HepG2 (cell line): Measurements from ENCODE around the gene MOXD1. TPM values are rescaled to one million over a fixed set of nuclear protein-coding genes. Genes with fewer than 3 reads are reported as not detected.
A peak's percentile ranks its signal among the peaks of the same experiment; 100 is the strongest.

Experiments
- ATAC-seq: fragments of 200-7000 bp; cut with Tn5 transposase; 3 replicates; pipeline ENCODE4 v1.9.1; 2020; ENCODE audit warnings: mild to moderate bottlenecking, moderate library complexity
- BruUV-seq: library from RNA; stranded (reverse); fragments of 400-500 nt; replicated peaks from 2 replicates; lab custom pipeline; 2021; lab: Mats Ljungman, UMichigan
- CTCF ChIA-PET: fragments of 300-600 bp; formaldehyde crosslinking; extraction: SDS; loops from one replicate; lab custom pipeline; 2021; ENCODE audit warnings: low total read pairs, inconsistent platforms, low intra/inter-chr PET ratio; lab: Yijun Ruan, JAX
- POLR2A ChIA-PET: fragments of 350-600 bp; sonication (Branson Sonifier 250); formaldehyde crosslinking; loops from one replicate; lab custom pipeline; 2020; ENCODE audit warnings: antibody characterized with exemption, inconsistent platforms; lab: Yijun Ruan, JAX
- DNase-seq: peaks from one replicate; pipeline ENCODE4 v3.0.0-alpha.2; 2015; ENCODE audit warnings: low spot score
- FAIRE-seq: peaks from 3 replicates; lab custom pipeline; 2011; peaks lifted over from hg19 to GRCh38; lab: Jason Lieb, UNC
- H2AFZ ChIP-seq: one replicate; pipeline ENCODE4 v1.6.1; 2011; ENCODE audit warnings: low read length, inconsistent platforms
- H3K27ac ChIP-seq: fragments of 300-600 bp; 3 replicates; pipeline ENCODE4 v1.8.0; 2011; ENCODE audit warnings: mixed run types, mild to moderate bottlenecking, mixed read lengths, low read length, inconsistent platforms; ENCODE audit not compliant: insufficient read depth; ENCODE audit errors: extremely low read length
- H3K27me3 ChIP-seq, 2 experiments: fragments of 200-600 bp in 1 of 2; 2 replicates in 1 of 2; 3 replicates in 1 of 2; pipeline versions ENCODE4 v1.6.0 to v1.8.0; 2011; ENCODE audit warnings: low read length in 2 of 2, mild to moderate bottlenecking in 2 of 2, moderate library complexity in 2 of 2, inconsistent platforms in 1 of 2; ENCODE audit not compliant: insufficient read depth in 2 of 2, control insufficient read depth in 1 of 2
- H3K36me3 ChIP-seq, 2 experiments: fragments of 200-600 bp in 1 of 2; replicated peaks in 1 of 2; 2 replicates in 1 of 2; 3 replicates in 1 of 2; pipeline versions ENCODE4 v1.5.1 to v1.8.0; 2011; ENCODE audit warnings: low read length in 2 of 2, inconsistent platforms in 1 of 2; ENCODE audit not compliant: insufficient read depth in 2 of 2, control insufficient read depth in 1 of 2
- H3K4me1 ChIP-seq: 2 replicates; pipeline ENCODE4 v1.5.1; 2012; ENCODE audit warnings: low read length, inconsistent platforms; ENCODE audit not compliant: insufficient read depth
- H3K4me2 ChIP-seq: 2 replicates; pipeline ENCODE4 v1.6.0; 2011; ENCODE audit warnings: low read depth, low read length, inconsistent platforms
- H3K4me3 ChIP-seq, 3 experiments: fragments of 200-600 bp in 1 of 3; sonication (generic), shearing (Covaris generic) in 1 of 3; replicated peaks in 1 of 3; 2 replicates each; pipeline ENCODE4 v1.5.1; 2011 to 2016; ENCODE audit warnings: low read length in 3 of 3, inconsistent platforms in 2 of 3, low read depth in 2 of 3, mild to moderate bottlenecking in 2 of 3, control low read depth in 1 of 3, mixed read lengths in 1 of 3; ENCODE audit not compliant: insufficient read depth in 1 of 3
- H3K79me2 ChIP-seq: one replicate; pipeline ENCODE4 v1.6.1; 2011; ENCODE audit warnings: low read length, inconsistent platforms; ENCODE audit not compliant: insufficient read depth
- H3K9ac ChIP-seq: 2 replicates; pipeline ENCODE4 v1.6.0; 2011; ENCODE audit warnings: mild to moderate bottlenecking, low read depth, low read length, inconsistent platforms; ENCODE audit not compliant: insufficient read depth
- H3K9me3 ChIP-seq: 2 replicates; pipeline ENCODE4 v1.5.1; 2012; ENCODE audit warnings: mild to moderate bottlenecking, low read length
- H4K20me1 ChIP-seq: 2 replicates; pipeline ENCODE4 v1.6.0; 2011; ENCODE audit warnings: inconsistent platforms, mild to moderate bottlenecking, low read length, moderate library complexity; ENCODE audit not compliant: insufficient read depth
- CENPT ChIP-seq: sonication (generic); formaldehyde crosslinking; IDR thresholded peaks from 2 replicates; pipeline ENCODE4 v1.8.0; 2022; ENCODE audit warnings: low read depth, mild to moderate bottlenecking, moderate library complexity, missing genetic modification reagents
- EED ChIP-seq: sonication (generic); formaldehyde crosslinking; IDR thresholded peaks from 2 replicates; pipeline ENCODE4 v1.5.0; 2020; ENCODE audit warnings: mild to moderate bottlenecking, missing genetic modification reagents
- FLYWCH1 ChIP-seq: sonication (generic); formaldehyde crosslinking; IDR thresholded peaks from 2 replicates; pipeline ENCODE4 v1.8.1; 2023; ENCODE audit warnings: mild to moderate bottlenecking, missing genetic modification reagents
- KLF11 ChIP-seq: IDR thresholded peaks from 2 replicates; pipeline ENCODE4 v1.6.1; 2016; ENCODE audit warnings: missing compliant biosample characterization
- MTF2 ChIP-seq: sonication (generic); formaldehyde crosslinking; IDR thresholded peaks from 2 replicates; pipeline ENCODE4 v1.5.0; 2020; ENCODE audit warnings: missing genetic modification reagents, borderline replicate concordance
- NFIB ChIP-seq: sonication (generic); formaldehyde crosslinking; IDR thresholded peaks from 2 replicates; pipeline ENCODE4 v1.9.0; 2021; ENCODE audit warnings: missing genetic modification reagents, mild to moderate bottlenecking, borderline replicate concordance
- NFKBIZ ChIP-seq: IDR thresholded peaks from 2 replicates; pipeline ENCODE4 v1.6.1; 2018; ENCODE audit warnings: missing genetic modification reagents, missing compliant biosample characterization
- PCBP2 ChIP-seq: fragments of 200-400 bp; formaldehyde crosslinking; optimal IDR thresholded peaks from 2 replicates; pipeline ENCODE3; 2018; ENCODE audit warnings: low read length, low read depth; ENCODE audit not compliant: poor library complexity, severe bottlenecking
- PHF8 ChIP-seq: sonication (generic); formaldehyde crosslinking; IDR thresholded peaks from 2 replicates; pipeline ENCODE4 v1.5.0; 2020; ENCODE audit warnings: missing genetic modification reagents
- REL ChIP-seq: sonication (generic); formaldehyde crosslinking; conservative IDR thresholded peaks from 2 replicates; pipeline ENCODE4 v1.8.0; 2022; ENCODE audit warnings: mild to moderate bottlenecking, missing genetic modification reagents, moderate library complexity
- RNF219 ChIP-seq: sonication (generic); formaldehyde crosslinking; IDR thresholded peaks from 2 replicates; pipeline ENCODE4 v1.5.0; 2020; ENCODE audit warnings: mild to moderate bottlenecking, missing genetic modification reagents
- TEAD3 ChIP-seq: optimal IDR thresholded peaks from 2 replicates; pipeline ENCODE3; 2016; ENCODE audit warnings: borderline replicate concordance
- ZBTB21 ChIP-seq: sonication (generic); formaldehyde crosslinking; IDR thresholded peaks from 2 replicates; pipeline ENCODE4 v1.4.0; 2020; ENCODE audit warnings: missing genetic modification reagents
- ZNF224 ChIP-seq: sonication (generic); formaldehyde crosslinking; IDR thresholded peaks from 2 replicates; pipeline ENCODE4 v1.5.0; 2020; ENCODE audit warnings: mild to moderate bottlenecking, missing genetic modification reagents
- ZNF570 ChIP-seq: sonication (generic); formaldehyde crosslinking; IDR thresholded peaks from 2 replicates; pipeline ENCODE4 v1.4.0; 2020; ENCODE audit warnings: mild to moderate bottlenecking, missing genetic modification reagents, borderline replicate concordance
- ZNF598 ChIP-seq: sonication (generic); formaldehyde crosslinking; IDR thresholded peaks from 2 replicates; pipeline ENCODE4 v1.5.1; 2020; ENCODE audit warnings: mild to moderate bottlenecking, missing genetic modification reagents, borderline replicate concordance
- ZNF614 ChIP-seq: IDR thresholded peaks from 2 replicates; pipeline ENCODE4 v1.6.1; 2018; ENCODE audit warnings: missing biosample characterization, missing genetic modification reagents, inconsistent platforms, borderline replicate concordance
- ZNF713 ChIP-seq: sonication (generic); formaldehyde crosslinking; IDR thresholded peaks from 2 replicates; pipeline ENCODE4 v1.4.0; 2020; ENCODE audit warnings: mild to moderate bottlenecking, missing genetic modification reagents
- WGBS: methylation state at CpG from one replicate; pipeline ENCODE4 v1.1.6; 2017; ENCODE audit warnings: low lambda C conversion rate; 5-methylcytosine and 5-hydroxymethylcytosine counted together
- in situ Hi-C: cut with HindIII; loops from 2 replicates; pipeline ENCODE4 v1.10.0; 2017; ENCODE audit warnings: low pct_unique_long_range_greater_than_20kb; ENCODE audit not compliant: extremely low pct_ligation_motif_present
- intact Hi-C: fragments of 100-400 bp; cut with micrococcal nuclease; formaldehyde crosslinking; loops from one replicate; pipeline ENCODE4 v1.10.0; 2022; ENCODE audit not compliant: unreplicated experiment
- polyA plus RNA-seq, 8 experiments: library from polyadenylated mRNA; depleted of rRNA in 3 of 8; stranded (reverse) in 7 of 8; unstranded in 1 of 8; fragments of >200 nt; fragmentation: Illumina TruSeq in 4 of 8; extraction: Trizol in 4 of 8; gene quantifications; 2 replicates each; pipeline versions ENCODE4 v1.2.1 to v1.2.3, GENCODE V29; 2011 to 2016; ENCODE audit warnings: low read depth in 4 of 8, missing spikeins in 1 of 8, mixed read lengths in 1 of 8; ENCODE audit not compliant: insufficient read depth in 1 of 8
- total RNA-seq, 5 experiments: library from RNA; depleted of rRNA; stranded (reverse); fragments of >200 nt; fragmentation: Illumina TruSeq; extraction: Trizol; gene quantifications; 2 replicates each; pipeline ENCODE4 v1.2.3, GENCODE V29; 2016; ENCODE audit warnings: low read depth in 1 of 5
- TF ChIP-seq, protein P1 (sequence below): sonication (generic); formaldehyde crosslinking; IDR thresholded peaks from 2 replicates; pipeline ENCODE4 v1.4.0; 2020; ENCODE audit warnings: missing genetic modification reagents
- TF ChIP-seq, protein P2 (sequence below): sonication (generic); formaldehyde crosslinking; IDR thresholded peaks from 2 replicates; pipeline ENCODE4 v1.5.1; 2020; ENCODE audit warnings: missing genetic modification reagents, mild to moderate bottlenecking, borderline replicate concordance

The MOXD1 gene
- total and polyA plus RNA-seq, 2 of the 13 experiments (the other 11 are each of a cell fraction or from before 2014, with no cell fraction given), result 0.03 TPM; not detected in 1

- peak overlapping the region; percentile 84 for H3K4me2 ChIP-seq
- intact Hi-C loops, result loop anchor here (5.0 kb wide), 1 partner anchor 81 kb away; no protein-coding TSS in a partner anchor
- H2AFZ ChIP-seq, result peak overlapping the region; percentile 0
- ATAC-seq (peak; percentile 16), FAIRE-seq (no peak), DNase-seq (no peak)
- ChIA-PET POLR2A (no interaction called here), CTCF (interaction anchor here (1.3 kb wide), 1 partner anchor 122 kb away, joined by 3 read pairs; no protein-coding TSS in a partner anchor)
- H3K9me3 ChIP-seq, result no peaks in the 10 kb centered on the region
- in situ Hi-C loops, result no loop called here
- H3K79me2 ChIP-seq, result no peaks in the 10 kb centered on the region
- no peak overlapping the region for H3K9ac ChIP-seq
- no peaks in the 10 kb centered on the region for H3K36me3 ChIP-seq
- H3K27ac ChIP-seq, result no peak overlapping the region
- H3K27me3 ChIP-seq, result peaks cover 14 to 38% of the 10 kb centered on the region in 2 experiments
- BruUV-seq, result no TSS peak
- peaks cover 12% of the 10 kb centered on the region for H3K4me1 ChIP-seq
- peak overlapping the region; percentile 45 to 74 (median 62) for H3K4me3 ChIP-seq
- no peaks in the 10 kb centered on the region for H4K20me1 ChIP-seq
- 9% methylated on average over 35 of the region's 35 CpGs for WGBS
- TF ChIP-seq ZNF614 (CRISPR knock-in tag), result no peak
- no peak for TF ChIP-seq ZNF598 (CRISPR knock-in tag)
- no peak for TF ChIP-seq MTF2
- TF ChIP-seq TEAD3 (CRISPR knock-in tag), result no peak
- no peak for TF ChIP-seq ZBTB21 (CRISPR knock-in tag)
- TF ChIP-seq EED (CRISPR knock-in tag), result no peak
- no peak for TF ChIP-seq FLYWCH1 (CRISPR knock-in tag)
- no peak for TF ChIP-seq NFIB (CRISPR knock-in tag)
- TF ChIP-seq RNF219 (CRISPR knock-in tag), result no peak
- TF ChIP-seq ZNF570, result no peak
- TF ChIP-seq KLF11 (CRISPR knock-in tag), result no peak
- TF ChIP-seq, protein P1, sequence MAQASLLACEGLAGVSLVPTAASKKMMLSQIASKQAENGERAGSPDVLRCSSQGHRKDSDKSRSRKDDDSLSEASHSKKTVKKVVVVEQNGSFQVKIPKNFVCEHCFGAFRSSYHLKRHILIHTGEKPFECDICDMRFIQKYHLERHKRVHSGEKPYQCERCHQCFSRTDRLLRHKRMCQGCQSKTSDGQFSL, result no peak
- TF ChIP-seq, protein P2, sequence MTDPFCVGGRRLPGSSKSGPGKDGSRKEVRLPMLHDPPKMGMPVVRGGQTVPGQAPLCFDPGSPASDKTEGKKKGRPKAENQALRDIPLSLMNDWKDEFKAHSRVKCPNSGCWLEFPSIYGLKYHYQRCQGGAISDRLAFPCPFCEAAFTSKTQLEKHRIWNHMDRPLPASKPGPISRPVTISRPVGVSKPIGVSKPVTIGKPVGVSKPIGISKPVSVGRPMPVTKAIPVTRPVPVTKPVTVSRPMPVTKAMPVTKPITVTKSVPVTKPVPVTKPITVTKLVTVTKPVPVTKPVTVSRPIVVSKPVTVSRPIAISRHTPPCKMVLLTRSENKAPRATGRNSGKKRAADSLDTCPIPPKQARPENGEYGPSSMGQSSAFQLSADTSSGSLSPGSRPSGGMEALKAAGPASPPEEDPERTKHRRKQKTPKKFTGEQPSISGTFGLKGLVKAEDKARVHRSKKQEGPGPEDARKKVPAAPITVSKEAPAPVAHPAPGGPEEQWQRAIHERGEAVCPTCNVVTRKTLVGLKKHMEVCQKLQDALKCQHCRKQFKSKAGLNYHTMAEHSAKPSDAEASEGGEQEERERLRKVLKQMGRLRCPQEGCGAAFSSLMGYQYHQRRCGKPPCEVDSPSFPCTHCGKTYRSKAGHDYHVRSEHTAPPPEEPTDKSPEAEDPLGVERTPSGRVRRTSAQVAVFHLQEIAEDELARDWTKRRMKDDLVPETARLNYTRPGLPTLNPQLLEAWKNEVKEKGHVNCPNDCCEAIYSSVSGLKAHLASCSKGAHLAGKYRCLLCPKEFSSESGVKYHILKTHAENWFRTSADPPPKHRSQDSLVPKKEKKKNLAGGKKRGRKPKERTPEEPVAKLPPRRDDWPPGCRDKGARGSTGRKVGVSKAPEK (CRISPR knock-in tag), result peak; percentile 17; the same call in 1 of the 2 replicates
- TF ChIP-seq NFKBIZ (CRISPR knock-in tag), result no peak
- TF ChIP-seq REL (CRISPR knock-in tag), result no peak
- TF ChIP-seq CENPT (CRISPR knock-in tag), result no peak
- TF ChIP-seq PCBP2, result no peak
- peak; percentile 25; the same call in 1 of the 2 replicates for TF ChIP-seq PHF8 (CRISPR knock-in tag)
- TF ChIP-seq ZNF224 (CRISPR knock-in tag), result no peak
- TF ChIP-seq ZNF713 (CRISPR knock-in tag), result no peak
Measured at GRCh38 chr6:132401618-132402285, 477 bp upstream of the MOXD1 start.
